Measurements from ENCODE around the gene LCE3D. TPM values are rescaled to one million over a fixed set of nuclear protein-coding genes. Genes with fewer than 3 reads are reported as not detected.
"Not testable (repeated sequence)": the region's sequence is repeated elsewhere in the genome, so short reads cannot be mapped to it uniquely, and the experiment has no call there.

LCE3D gene
- total and polyA plus RNA-seq, 2 of the 4 experiments (the other 2 are of a cell fraction): not detected

- no peak overlapping the region for H4K5ac ChIP-seq (ENCODE audit: low read depth, low read length)
- no peaks in the 10 kb centered on the region for H3K27me3 ChIP-seq (ENCODE audit: control insufficient read depth, insufficient read depth, low read length)
- H2AFZ ChIP-seq (replicated peaks; ENCODE audit: low read length, poor library complexity): no peak overlapping the region
- no peaks in the 10 kb centered on the region for H3K9me1 ChIP-seq (ENCODE audit: insufficient read depth, low read length)
- no peaks in the 10 kb centered on the region for H4K20me1 ChIP-seq (ENCODE audit: insufficient read depth, low read length)
- H3K4me3 ChIP-seq (ENCODE audit: insufficient read depth, low read depth, low read length): no peak overlapping the region
- no peak overlapping the region for H3K56ac ChIP-seq (ENCODE audit: extremely low read depth, insufficient read depth, low read length)
- no peak overlapping the region for H3K4me2 ChIP-seq (ENCODE audit: low read depth, low read length)
- peak; percentile 0 for DNase-seq
- no peak overlapping the region for H3K9ac ChIP-seq (ENCODE audit: low read depth, low read length)
- no peak overlapping the region for H4K91ac ChIP-seq (ENCODE audit: insufficient read depth, low read depth, low read length)
- no peaks in the 10 kb centered on the region for H3K4me1 ChIP-seq (ENCODE audit: control insufficient read depth, insufficient read depth, low read length)
- H3K23ac ChIP-seq (ENCODE audit: low read depth, low read length): no peak overlapping the region
- POLR2A ChIA-PET (ENCODE audit: unreplicated experiment): no interaction called here
- in situ Hi-C loops (cut with MboI; ENCODE audit: low sequenced_read_pairs): no loop called here
- H3K9me3 ChIP-seq (ENCODE audit: control insufficient read depth, insufficient read depth, low read length): no peaks in the 10 kb centered on the region
- no peak overlapping the region for H2BK15ac ChIP-seq (ENCODE audit: low read depth, low read length)
- TF ChIP-seq USF2 (IDR thresholded peaks at IDR 0.05; ENCODE audit: low read depth, low read length): no peak
- TF ChIP-seq CTCF (conservative IDR thresholded peaks at IDR 0.05; ENCODE audit: low read depth, low read length): no peak
- TF ChIP-seq NFE2L2 (IDR thresholded peaks at IDR 0.05; ENCODE audit: low read depth, low read length): 0 out of 2 replicates have a peak, but pooled peaks have one; percentile 30
- H3K4ac ChIP-seq (ENCODE audit: low read depth, low read length): no peak overlapping the region
- H3K14ac ChIP-seq (replicated peaks; ENCODE audit: low read depth, low read length): no peak overlapping the region
- H3K36me3 ChIP-seq (ENCODE audit: control insufficient read depth, insufficient read depth, low read length): no peaks in the 10 kb centered on the region
- H3K79me1 ChIP-seq (ENCODE audit: low read depth in 1 of 2, low read length in 2 of 2): no peaks in the 10 kb centered on the region
- intact Hi-C loops (cut with micrococcal nuclease): no loop called here
- no peak overlapping the region for H4K8ac ChIP-seq (ENCODE audit: low read depth in 2 of 2, low read length in 2 of 2)
- H2BK5ac ChIP-seq (ENCODE audit: low read depth, low read length, poor library complexity, severe bottlenecking): no peak overlapping the region
- CTCF ChIA-PET: no interaction called here
- H3K18ac ChIP-seq (ENCODE audit: low read depth, low read length): no peak overlapping the region
- H3K27ac ChIP-seq (ENCODE audit: insufficient read depth, low read length): no peak overlapping the region
- ATAC-seq (ENCODE audit: low read depth): no peak
- dilution Hi-C loops (cut with HindIII; ENCODE audit: low sequenced_read_pairs, unreplicated experiment): no loop called here
- H2BK20ac ChIP-seq (ENCODE audit: low read depth, low read length): no peak overlapping the region
- H2BK120ac ChIP-seq (ENCODE audit: low read depth, low read length): no peak overlapping the region
- no CpG with 5 or more reads among the region's 1 CpG for WGBS, 2 experiments (ENCODE audit: extremely low coverage in 2 of 2, insufficient read length in 1 of 2)
- no peak overlapping the region for H2AK9ac ChIP-seq (replicated peaks; ENCODE audit: low read depth, low read length, poor library complexity)
- no TSS peak for BruUV-seq (replicated peaks)
- H2AK5ac ChIP-seq (ENCODE audit: low read depth, low read length): no peak overlapping the region
Observed at GRCh38 chr1:152582647-152583046, 2.3 kb upstream of the LCE3D start.

DNA sequence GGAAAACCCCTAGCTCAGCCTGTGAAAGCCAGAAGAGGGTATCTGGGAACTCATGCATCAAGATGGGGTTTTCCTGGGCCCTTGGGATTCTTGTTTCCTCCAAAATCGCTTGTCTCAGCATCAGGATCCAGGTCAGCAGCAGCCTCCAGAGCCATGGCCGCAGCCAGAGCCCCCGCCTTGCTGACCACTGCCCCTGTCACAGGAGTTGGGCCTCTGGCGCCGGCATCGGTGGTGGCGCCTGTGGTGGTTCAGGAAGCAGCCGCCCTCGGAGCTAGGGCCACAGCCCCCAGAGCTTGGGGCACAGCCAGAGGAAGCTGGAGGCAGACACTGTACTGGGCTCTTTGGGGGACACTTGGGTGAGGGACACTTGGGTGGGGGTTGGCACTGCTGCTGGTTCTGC, 790 bp downstream of the LCE3D start:
- H3K23ac ChIP-seq (ENCODE audit: low read depth, low read length); H3K56ac ChIP-seq (ENCODE audit: extremely low read depth, insufficient read depth, low read length); H4K8ac ChIP-seq (ENCODE audit: low read depth in 2 of 2, low read length in 2 of 2); H4K20me1 ChIP-seq (ENCODE audit: insufficient read depth, low read length); dilution Hi-C loops (cut with HindIII; ENCODE audit: low sequenced_read_pairs, unreplicated experiment); H2BK20ac ChIP-seq (ENCODE audit: low read depth, low read length); H3K14ac ChIP-seq (replicated peaks; ENCODE audit: low read depth, low read length); H4K91ac ChIP-seq (ENCODE audit: insufficient read depth, low read depth, low read length); H3K9ac ChIP-seq (ENCODE audit: low read depth, low read length); H3K4me3 ChIP-seq (ENCODE audit: insufficient read depth, low read depth, low read length); H3K9me3 ChIP-seq (ENCODE audit: control insufficient read depth, insufficient read depth, low read length); H3K36me3 ChIP-seq (ENCODE audit: control insufficient read depth, insufficient read depth, low read length); intact Hi-C loops (cut with micrococcal nuclease); ATAC-seq (ENCODE audit: low read depth); H3K27ac ChIP-seq (ENCODE audit: insufficient read depth, low read length); CTCF ChIA-PET; H3K4me2 ChIP-seq (ENCODE audit: low read depth, low read length); H3K27me3 ChIP-seq (ENCODE audit: control insufficient read depth, insufficient read depth, low read length); H2BK15ac ChIP-seq (ENCODE audit: low read depth, low read length); H3K18ac ChIP-seq (ENCODE audit: low read depth, low read length); DNase-seq; H2BK120ac ChIP-seq (ENCODE audit: low read depth, low read length); H2AK5ac ChIP-seq (ENCODE audit: low read depth, low read length); POLR2A ChIA-PET (ENCODE audit: unreplicated experiment); H3K4me1 ChIP-seq (ENCODE audit: control insufficient read depth, insufficient read depth, low read length); H3K9me1 ChIP-seq (ENCODE audit: insufficient read depth, low read length); H3K4ac ChIP-seq (ENCODE audit: low read depth, low read length); BruUV-seq (replicated peaks); H2AK9ac ChIP-seq (replicated peaks; ENCODE audit: low read depth, low read length, poor library complexity); H3K79me1 ChIP-seq (ENCODE audit: low read depth in 1 of 2, low read length in 2 of 2); H2BK5ac ChIP-seq (ENCODE audit: low read depth, low read length, poor library complexity, severe bottlenecking); H4K5ac ChIP-seq (ENCODE audit: low read depth, low read length); H2AFZ ChIP-seq (replicated peaks; ENCODE audit: low read length, poor library complexity): not testable (repeated sequence)
- in situ Hi-C loops (cut with MboI; ENCODE audit: low sequenced_read_pairs): loop anchor here (10.0 kb wide), 1 partner anchor 45 kb away; the partner anchor contains the start of gene LCE3A
- no CpG with 5 or more reads among the region's 9 CpGs for WGBS, 2 experiments (ENCODE audit: extremely low coverage in 2 of 2, insufficient read length in 1 of 2)
